ELR (cell line): ENCODE measurements around the gene RPS8.
A peak's percentile ranks its signal among the peaks of the same experiment; 100 is the strongest.
"Not testable (repeated sequence)": the region's sequence is repeated elsewhere in the genome, so short reads cannot be mapped to it uniquely, and the experiment has no call there.

ENCODE experiments used
- DNase-seq: peaks from one replicate; pipeline ENCODE4 v3.0.0-alpha.2; 2015; ENCODE audit warnings: low read depth

The RPS8 gene

GRCh38 chr1:44783697-44784093, 8.4 kb downstream of the RPS8 start:
- DNase-seq: no peak

- no peak for DNase-seq
These were observed 9.0 kb downstream of the RPS8 start for GRCh38 chr1:44784094-44785028.

GRCh38 chr1:44785029-44785380, 9.7 kb downstream of the RPS8 start:
- DNase-seq: no peak

GRCh38 chr1:44785501-44786137, 10.3 kb downstream of the RPS8 start:
- DNase-seq: no peak

GRCh38 chr1:44786138-44786840, 10.9 kb downstream of the RPS8 start:
- peak; percentile 63 for DNase-seq

GRCh38 chr1:44786841-44787426, 11.6 kb downstream of the RPS8 start:
- DNase-seq: no peak

GRCh38 chr1:44787506-44787905, 12.2 kb downstream of the RPS8 start:
- DNase-seq: no peak

- no peak for DNase-seq
These were observed 12.9 kb downstream of the RPS8 start, which contains the start of gene BEST4 for GRCh38 chr1:44788120-44788860. TSS of gene BEST4 (minus strand) at chr1:44788170. CDS start at chr1:44787705, 465 bp downstream.

- no peak for DNase-seq
These were observed 15.8 kb downstream of the RPS8 start for GRCh38 chr1:44790968-44791801.

- DNase-seq: no peak
These were observed 17.6 kb downstream of the RPS8 start for GRCh38 chr1:44792736-44793502.

GRCh38 chr1:44797886-44798285, 22.5 kb downstream of the RPS8 start:
- not testable (repeated sequence) for DNase-seq

GRCh38 chr1:44798481-44799365, 23.4 kb downstream of the RPS8 start:
- no peak for DNase-seq

- DNase-seq: peak; percentile 99
These were observed 24.6 kb downstream of the RPS8 start, which contains the start of gene PLK3 for GRCh38 chr1:44799770-44800584. TSS of gene PLK3 (plus strand) at chr1:44800377. CDS start at chr1:44800464, 87 bp downstream.

- peak; percentile 45 for DNase-seq
These were observed 26.4 kb downstream of the RPS8 start for GRCh38 chr1:44801491-44802305.

GRCh38 chr1:44802306-44803061, 27.1 kb downstream of the RPS8 start:
- DNase-seq: no peak

- DNase-seq: no peak
These were observed 27.6 kb downstream of the RPS8 start for GRCh38 chr1:44803062-44803311.
